H54 (cell line): Measurements from ENCODE around the gene POLR3H.
"Not testable (repeated sequence)": the region's sequence is repeated elsewhere in the genome, so short reads cannot be mapped to it uniquely, and the experiment has no call there.

Experiments used
- DNase-seq: peaks from one replicate; pipeline ENCODE4 v3.0.0; 2011; ENCODE audit warnings: low spot score, mixed read lengths; ENCODE audit not compliant: insufficient read length
- FAIRE-seq: peaks from 3 replicates; lab custom pipeline; 2011; peaks lifted over from hg19 to GRCh38; lab: Jason Lieb, UNC
- POLR2A ChIP-seq: IDR thresholded peaks from 2 replicates; pipeline ENCODE4 v1.6.1; 2011; ENCODE audit warnings: low read depth, mild to moderate bottlenecking, low read length

The POLR3H gene

GRCh38 chr22:41574847-41575381, 30.6 kb upstream of the POLR3H start:
- DNase-seq (no peak), FAIRE-seq (no peak)
- no peak for TF ChIP-seq POLR2A

DNA sequence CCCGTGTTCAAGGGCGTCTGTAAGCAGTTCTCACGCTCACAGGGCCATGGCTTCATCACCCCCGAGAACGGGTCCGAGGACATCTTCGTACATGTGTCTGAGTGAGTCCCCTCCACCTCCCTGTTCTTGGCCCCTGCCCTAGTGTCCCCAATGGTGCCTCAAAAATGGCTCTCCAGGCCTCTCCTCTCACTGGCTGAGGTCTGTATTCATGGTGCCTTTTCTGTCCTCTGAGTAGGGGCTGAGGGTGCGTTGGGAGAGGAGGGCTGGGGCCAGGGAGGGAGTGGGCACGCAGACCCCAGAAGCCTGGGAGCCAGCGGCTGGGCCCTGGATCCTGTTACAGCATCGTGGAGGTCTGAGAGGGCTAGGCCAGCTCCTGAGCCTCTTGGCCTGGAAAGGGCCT, 29.4 kb upstream of the POLR3H start:
- FAIRE-seq, result no peak
- no peak for TF ChIP-seq POLR2A
- DNase-seq, result no peak

DNA sequence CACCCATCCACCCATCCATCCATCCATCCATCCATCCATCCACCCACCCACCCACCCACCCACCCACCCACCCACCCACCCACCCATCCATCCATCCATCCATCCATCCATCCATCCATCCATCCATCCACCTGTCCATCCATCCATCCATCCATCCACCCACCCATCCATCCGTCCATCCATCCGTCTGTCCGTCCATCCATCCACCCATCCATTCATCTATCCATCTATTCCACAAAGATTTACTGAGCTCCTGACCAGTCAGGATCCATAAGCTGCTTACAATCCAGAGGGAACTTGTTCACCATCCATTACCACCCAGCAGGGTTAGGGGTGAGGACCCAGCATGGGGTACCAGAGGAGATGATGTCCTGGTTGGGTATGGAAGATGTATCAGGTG, 28.0 kb upstream of the POLR3H start:
- DNase-seq, FAIRE-seq: not testable (repeated sequence)

DNA sequence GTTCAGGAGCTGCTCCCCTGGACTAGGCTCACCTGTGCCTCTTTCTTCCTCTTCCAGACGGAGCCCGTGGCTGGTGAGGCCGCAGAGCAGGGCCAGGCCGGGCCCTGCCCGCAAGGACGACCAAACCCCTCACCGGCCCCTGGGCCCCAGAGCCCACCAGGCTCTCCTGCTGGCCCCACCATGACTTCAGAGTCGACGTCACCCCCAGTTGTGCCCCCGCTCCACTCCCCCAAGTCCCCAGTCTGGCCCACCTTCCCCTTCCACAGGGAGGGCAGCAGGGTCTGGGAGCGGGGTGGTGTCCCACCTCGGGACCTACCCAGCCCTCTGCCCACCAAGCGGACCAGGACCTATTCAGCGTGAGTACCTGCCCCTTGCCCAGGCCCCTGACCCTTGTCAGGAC, 27.5 kb upstream of the POLR3H start:
- TF ChIP-seq POLR2A, result no peak
- no peak for DNase-seq
- no peak for FAIRE-seq

DNA sequence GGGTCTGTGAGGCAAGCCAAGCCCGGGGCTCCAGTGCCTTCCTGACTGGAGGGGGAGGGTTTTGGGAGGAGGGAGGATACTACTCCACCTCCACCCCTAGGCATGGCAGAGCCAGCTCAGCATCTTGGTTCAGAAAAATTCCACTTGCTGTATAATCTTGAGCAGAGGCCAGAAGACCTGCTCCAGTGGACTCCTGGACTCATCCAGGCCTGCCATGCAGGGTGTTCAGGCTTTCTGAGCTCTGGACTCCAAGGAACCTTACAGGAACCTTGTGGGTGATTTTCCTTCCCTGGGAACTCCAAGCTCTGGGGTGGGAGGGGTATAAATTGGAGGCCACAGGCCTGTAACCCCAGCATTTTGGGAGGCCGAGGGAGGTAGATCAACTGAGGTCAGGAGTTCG, 26.0 kb upstream of the POLR3H start:
- no peak for TF ChIP-seq POLR2A
- FAIRE-seq, result no peak
- DNase-seq, result no peak

- no peak for TF ChIP-seq POLR2A
- DNase-seq (no peak), FAIRE-seq (no peak)
Measured at GRCh38 chr22:41568811-41569210, 24.5 kb upstream of the POLR3H start.

DNA sequence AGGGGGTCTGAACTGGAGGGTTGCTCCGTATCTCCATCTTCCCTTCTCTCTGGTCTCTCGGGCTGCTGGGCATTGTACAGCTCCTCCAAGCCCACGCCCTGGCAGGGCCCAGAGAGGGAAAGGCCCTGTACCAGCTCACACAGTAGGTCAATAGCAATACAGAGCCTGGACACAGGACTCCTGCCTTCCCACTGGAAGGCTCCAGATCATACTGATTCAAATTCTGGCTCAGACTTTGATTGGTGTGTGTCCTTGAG, 23.2 kb upstream of the POLR3H start:
- DNase-seq (no peak), FAIRE-seq (no peak)
- no peak for TF ChIP-seq POLR2A

DNA sequence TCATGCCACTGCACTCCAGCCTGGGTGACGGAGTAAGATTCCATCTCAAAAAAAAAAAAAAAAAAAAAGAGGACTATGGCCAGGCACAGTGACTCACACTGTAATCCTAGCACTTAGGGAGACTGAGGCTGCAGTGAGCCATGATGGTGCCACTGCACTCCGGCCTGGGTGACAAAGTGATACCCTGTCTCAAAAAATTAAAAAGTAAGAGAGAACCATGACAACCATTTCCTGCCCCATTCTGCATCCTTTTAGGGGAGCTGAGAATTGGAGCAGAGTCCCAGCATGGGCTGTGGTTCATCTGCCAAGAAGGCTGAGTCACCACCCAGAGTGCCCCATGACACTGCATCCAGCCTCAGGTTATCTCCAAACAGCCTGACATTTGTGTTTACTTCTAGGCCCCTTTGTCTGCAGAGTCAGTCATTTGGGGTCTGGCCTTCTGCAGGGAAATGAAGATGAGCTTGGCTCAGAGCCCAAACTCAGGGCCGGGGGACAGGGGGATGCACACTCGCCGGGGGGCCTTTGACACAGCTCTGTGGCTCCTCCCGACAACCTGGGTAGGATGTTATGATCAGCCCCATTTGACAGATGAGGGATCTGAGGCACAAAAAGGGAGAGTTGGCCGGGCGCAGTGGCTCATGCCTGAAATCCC, 21.3 kb upstream of the POLR3H start:
- peak; percentile 61 for DNase-seq
- FAIRE-seq, result peak; percentile 62
- no peak for TF ChIP-seq POLR2A

DNA sequence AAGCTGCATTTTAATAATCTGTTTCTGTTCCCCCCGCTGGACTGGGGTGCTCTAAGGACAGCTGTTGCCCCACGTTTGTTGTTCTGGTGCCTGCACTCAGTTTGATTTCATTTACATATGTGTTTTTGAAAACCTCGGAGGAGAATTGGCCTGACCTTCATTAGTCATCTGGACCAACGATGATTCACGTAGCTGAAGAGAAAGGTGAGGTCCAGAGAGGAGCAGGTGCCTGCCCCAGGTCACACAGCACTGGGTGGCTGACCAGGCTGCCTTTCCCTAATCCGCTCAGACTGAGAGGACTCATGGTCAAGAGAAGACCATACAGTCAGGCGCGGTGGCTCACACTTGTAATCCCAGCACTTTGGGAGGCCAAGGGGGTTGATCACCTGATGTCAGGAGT, 20.3 kb upstream of the POLR3H start:
- peak; percentile 22 for DNase-seq
- FAIRE-seq, result no peak
- TF ChIP-seq POLR2A, result no peak

GRCh38 chr22:41563051-41563711, 18.9 kb upstream of the POLR3H start:
- DNase-seq (peak; percentile 52), FAIRE-seq (no peak)
- no peak for TF ChIP-seq POLR2A

DNA sequence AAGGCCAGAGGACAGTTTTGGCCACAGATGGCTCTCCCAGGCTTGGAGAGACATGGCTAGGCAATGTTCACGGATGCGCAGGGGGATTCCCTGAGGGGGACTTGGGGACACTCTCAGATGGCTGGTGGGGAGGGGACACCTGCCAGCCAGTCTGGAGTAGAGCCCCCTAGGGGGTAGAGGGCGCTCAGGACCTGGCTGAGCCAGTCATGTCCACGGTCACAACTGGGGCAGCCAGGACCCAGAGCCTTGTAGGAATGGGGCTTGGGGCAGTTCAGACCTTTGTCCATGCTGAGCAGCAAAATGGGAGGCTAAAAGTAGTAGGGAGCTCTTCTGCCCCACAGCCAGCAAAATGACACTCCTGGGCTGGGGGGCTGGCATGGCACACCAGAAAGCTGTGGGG, 18.2 kb upstream of the POLR3H start:
- TF ChIP-seq POLR2A, result no peak
- FAIRE-seq (no peak), DNase-seq (no peak)

- TF ChIP-seq POLR2A, result no peak
- no peak for DNase-seq
- no peak for FAIRE-seq
Measured at GRCh38 chr22:41561788-41562187, 17.5 kb upstream of the POLR3H start.

DNA sequence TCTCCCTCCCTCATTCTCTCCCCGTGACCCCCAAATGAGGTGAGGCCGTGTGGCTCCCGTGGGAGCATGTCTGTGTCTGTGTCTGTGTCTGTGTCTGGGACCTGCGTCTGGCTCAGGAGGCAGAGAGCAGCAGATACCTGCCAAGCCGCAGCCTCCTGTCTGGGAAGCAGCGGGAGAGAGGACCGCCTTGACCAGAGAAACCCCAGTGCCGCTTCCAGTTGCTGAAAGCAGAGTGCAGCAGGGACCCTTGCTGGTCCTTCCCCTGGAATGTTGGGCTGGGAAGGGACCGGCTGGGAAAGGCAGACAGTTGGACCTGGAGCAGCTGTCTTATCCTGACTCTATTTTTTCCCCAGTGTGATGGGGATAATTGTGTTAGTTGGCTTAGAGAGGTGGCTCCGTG, 17.1 kb upstream of the POLR3H start:
- no peak for FAIRE-seq

DNA sequence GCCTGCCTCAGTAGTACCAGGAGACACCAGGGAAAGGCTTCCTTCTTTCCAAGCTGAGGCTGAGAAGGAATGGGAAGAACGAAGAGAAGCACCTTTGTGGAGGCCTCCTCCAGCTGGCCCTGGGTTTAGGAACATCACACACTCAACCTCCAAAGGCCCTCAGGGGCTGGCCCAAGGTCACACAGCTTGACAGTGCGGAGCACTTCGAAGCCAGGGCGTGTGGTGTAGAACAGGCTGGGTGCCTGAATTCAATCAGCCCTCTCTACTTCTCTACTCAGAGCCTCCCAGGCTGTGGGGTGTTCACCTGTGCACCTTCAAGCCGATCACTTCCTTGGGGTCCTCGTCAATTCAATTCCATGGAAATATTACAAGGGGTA, 15.8 kb upstream of the POLR3H start:
- FAIRE-seq (no peak), DNase-seq (no peak)
- TF ChIP-seq POLR2A, result no peak

More for the DNA sequence above, 17.1 kb upstream of the POLR3H start:
- DNase-seq, result no peak
- no peak for TF ChIP-seq POLR2A

GRCh38 chr22:41558241-41558630, 14.0 kb upstream of the POLR3H start:
- DNase-seq, FAIRE-seq: not testable (repeated sequence)
